ENCODE data around the gene PPP1R10. TPM values are rescaled to one million over a fixed set of nuclear protein-coding genes. Genes with fewer than 3 reads are reported as not detected.

The PPP1R10 gene
- total RNA-seq, 1 donor from 2014 or later, result 38.6 TPM

- Histone ChIP-seq H3K9ac (no peak overlapping the region), H2AFZ (replicated peaks) (no peak overlapping the region), H3K27me3 (no peaks in the 10 kb centered on the region), H3K9me3 (ENCODE audit: low read depth) (no peaks in the 10 kb centered on the region), H3K36me3 (peaks cover 6% of the 10 kb centered on the region), H3K4me1 (peaks cover 6% of the 10 kb centered on the region), H4K20me1 (ENCODE audit: low read depth) (peaks cover 7% of the 10 kb centered on the region), H3K27ac (no peak overlapping the region), H3K79me2 (ENCODE audit: low read depth) (peaks cover 25% of the 10 kb centered on the region), H3K4me2 (no peak overlapping the region), H3F3A (ENCODE audit: low read depth) (peaks cover 11% of the 10 kb centered on the region), H3K4me3 (no peak overlapping the region)
- Mint-ChIP-seq H3K9me3 (no peaks in the 10 kb centered on the region), H3K27me3 (ENCODE audit: insufficient read depth, low read depth) (peaks cover 3% of the 10 kb centered on the region), H3K27ac (no peak overlapping the region), H3K36me3 (peaks cover 15% of the 10 kb centered on the region), H3K4me1 (peaks cover 10% of the 10 kb centered on the region), H3K4me3 (no peak overlapping the region)
- no peak for TF ChIP-seq EZH2 (IDR thresholded peaks at IDR 0.05)
- TF ChIP-seq EZH2phosphoT487 (IDR thresholded peaks at IDR 0.05), result no peak
- TF ChIP-seq, protein P1, sequence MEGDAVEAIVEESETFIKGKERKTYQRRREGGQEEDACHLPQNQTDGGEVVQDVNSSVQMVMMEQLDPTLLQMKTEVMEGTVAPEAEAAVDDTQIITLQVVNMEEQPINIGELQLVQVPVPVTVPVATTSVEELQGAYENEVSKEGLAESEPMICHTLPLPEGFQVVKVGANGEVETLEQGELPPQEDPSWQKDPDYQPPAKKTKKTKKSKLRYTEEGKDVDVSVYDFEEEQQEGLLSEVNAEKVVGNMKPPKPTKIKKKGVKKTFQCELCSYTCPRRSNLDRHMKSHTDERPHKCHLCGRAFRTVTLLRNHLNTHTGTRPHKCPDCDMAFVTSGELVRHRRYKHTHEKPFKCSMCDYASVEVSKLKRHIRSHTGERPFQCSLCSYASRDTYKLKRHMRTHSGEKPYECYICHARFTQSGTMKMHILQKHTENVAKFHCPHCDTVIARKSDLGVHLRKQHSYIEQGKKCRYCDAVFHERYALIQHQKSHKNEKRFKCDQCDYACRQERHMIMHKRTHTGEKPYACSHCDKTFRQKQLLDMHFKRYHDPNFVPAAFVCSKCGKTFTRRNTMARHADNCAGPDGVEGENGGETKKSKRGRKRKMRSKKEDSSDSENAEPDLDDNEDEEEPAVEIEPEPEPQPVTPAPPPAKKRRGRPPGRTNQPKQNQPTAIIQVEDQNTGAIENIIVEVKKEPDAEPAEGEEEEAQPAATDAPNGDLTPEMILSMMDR (IDR thresholded peaks at IDR 0.05), result no peak
- no peak for DNase-seq (ENCODE audit: low spot score)
Measured at GRCh38 chr6:30562470-30563425, 54.3 kb downstream of the PPP1R10 start.

DNA sequence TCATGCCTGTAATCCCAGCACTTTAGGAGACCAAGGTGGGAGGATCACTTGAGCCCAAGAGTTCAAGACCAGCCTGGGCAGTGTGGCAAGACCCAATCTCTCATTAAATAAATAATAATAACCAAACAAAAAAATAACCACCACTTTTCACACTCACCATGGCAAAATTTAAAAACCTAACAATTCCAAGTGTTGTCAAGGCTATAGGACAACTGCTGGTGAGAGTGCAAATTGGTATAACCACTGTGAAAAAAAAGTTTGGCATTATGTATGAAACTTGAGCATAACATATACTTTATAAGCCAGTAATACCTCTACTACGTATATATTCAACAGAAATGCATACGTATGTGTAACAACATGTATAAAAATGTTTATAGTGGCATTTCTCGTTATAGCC, 56.1 kb downstream of the PPP1R10 start:
- Histone ChIP-seq H3K4me1 (peaks cover 6% of the 10 kb centered on the region), H3K79me2 (ENCODE audit: low read depth) (peaks cover 31% of the 10 kb centered on the region), H3F3A (ENCODE audit: low read depth) (peaks cover 25% of the 10 kb centered on the region), H3K4me2 (no peak overlapping the region), H4K20me1 (ENCODE audit: low read depth) (peaks cover 10% of the 10 kb centered on the region), H3K9me3 (ENCODE audit: low read depth) (no peaks in the 10 kb centered on the region), H3K27me3 (no peaks in the 10 kb centered on the region), H3K36me3 (peaks cover 6% of the 10 kb centered on the region), H3K9ac (no peak overlapping the region), H2AFZ (replicated peaks) (no peak overlapping the region), H3K4me3 (no peak overlapping the region), H3K27ac (no peak overlapping the region)
- Mint-ChIP-seq H3K4me3 (no peak overlapping the region), H3K9me3 (no peaks in the 10 kb centered on the region), H3K27me3 (ENCODE audit: insufficient read depth, low read depth) (peaks cover 2% of the 10 kb centered on the region), H3K27ac (no peak overlapping the region), H3K4me1 (peaks cover 19% of the 10 kb centered on the region), H3K36me3 (peaks cover 17% of the 10 kb centered on the region)
- DNase-seq (ENCODE audit: low spot score), result no peak
- TF ChIP-seq EZH2phosphoT487 (IDR thresholded peaks at IDR 0.05), result no peak
- no peak for TF ChIP-seq EZH2 (IDR thresholded peaks at IDR 0.05)
- TF ChIP-seq, protein P1 (IDR thresholded peaks at IDR 0.05), result no peak

GRCh38 chr6:30557683-30557981, 59.4 kb downstream of the PPP1R10 start:
- Mint-ChIP-seq H3K4me1 (peaks cover 23% of the 10 kb centered on the region), H3K9me3 (no peaks in the 10 kb centered on the region), H3K36me3 (peaks cover 25% of the 10 kb centered on the region), H3K27me3 (ENCODE audit: insufficient read depth, low read depth) (peaks cover 3% of the 10 kb centered on the region), H3K27ac (peak overlapping the region; percentile 100), H3K4me3 (peak overlapping the region; percentile 99)
- peaks cover 6% of the 10 kb centered on the region for H3K36me3 ChIP-seq
- no peak for DNase-seq (ENCODE audit: low spot score)
- peak overlapping the region; percentile 84 for H3K4me2 ChIP-seq
- TF ChIP-seq, protein P1 (IDR thresholded peaks at IDR 0.05), result no peak
- no peak for TF ChIP-seq EZH2 (IDR thresholded peaks at IDR 0.05)
- TF ChIP-seq EZH2phosphoT487 (IDR thresholded peaks at IDR 0.05), result no peak
- peak overlapping the region; percentile 38 for H3K9ac ChIP-seq
- H4K20me1 ChIP-seq (ENCODE audit: low read depth), result peaks cover 16% of the 10 kb centered on the region
- peak overlapping the region; percentile 85 for H3K27ac ChIP-seq
- H2AFZ ChIP-seq (replicated peaks), result peak overlapping the region; percentile 98
- no peaks in the 10 kb centered on the region for H3K9me3 ChIP-seq (ENCODE audit: low read depth)
- peaks cover 46% of the 10 kb centered on the region for H3K79me2 ChIP-seq (ENCODE audit: low read depth)
- no peaks in the 10 kb centered on the region for H3K27me3 ChIP-seq
- peak overlapping the region; percentile 87 for H3K4me3 ChIP-seq
- H3K4me1 ChIP-seq, result peaks cover 6% of the 10 kb centered on the region
- peaks cover 26% of the 10 kb centered on the region for H3F3A ChIP-seq (ENCODE audit: low read depth)
